ENCODE data around the gene SLC5A8. TPM values are rescaled to one million over a fixed set of nuclear protein-coding genes. Genes with fewer than 3 reads are reported as not detected.

Gene SLC5A8
- total and polyA plus RNA-seq, 2 experiments from 2014 or later = not detected

DNA sequence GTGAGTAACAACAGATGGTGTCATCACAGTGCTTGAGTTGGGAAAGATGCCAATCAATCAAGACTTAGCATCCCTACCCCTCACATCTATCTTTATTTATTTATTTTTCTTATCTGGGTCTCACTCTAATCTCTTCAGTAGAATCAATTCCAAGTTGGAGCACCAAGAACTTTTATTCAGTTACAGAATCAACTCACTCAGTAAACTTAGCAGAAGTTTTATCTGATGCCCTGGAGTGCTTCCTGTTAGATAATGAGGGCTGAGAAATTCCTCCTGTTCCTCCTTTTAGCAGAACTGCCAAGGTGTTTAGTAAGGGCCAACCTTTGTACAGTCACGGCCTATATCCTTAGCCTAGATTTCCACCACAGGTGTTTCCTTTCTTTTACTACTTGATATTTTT, 11.3 kb upstream of the SLC5A8 start:
- no peak overlapping the region for H3K4me2 ChIP-seq
- TF ChIP-seq EZH2 (IDR thresholded peaks at IDR 0.05; ENCODE audit: borderline replicate concordance) (no peak), EZH2phosphoT487 (IDR thresholded peaks at IDR 0.05; ENCODE audit: low read depth, severe bottlenecking, unreplicated experiment) (no peak)
- TF ChIP-seq, protein P1, sequence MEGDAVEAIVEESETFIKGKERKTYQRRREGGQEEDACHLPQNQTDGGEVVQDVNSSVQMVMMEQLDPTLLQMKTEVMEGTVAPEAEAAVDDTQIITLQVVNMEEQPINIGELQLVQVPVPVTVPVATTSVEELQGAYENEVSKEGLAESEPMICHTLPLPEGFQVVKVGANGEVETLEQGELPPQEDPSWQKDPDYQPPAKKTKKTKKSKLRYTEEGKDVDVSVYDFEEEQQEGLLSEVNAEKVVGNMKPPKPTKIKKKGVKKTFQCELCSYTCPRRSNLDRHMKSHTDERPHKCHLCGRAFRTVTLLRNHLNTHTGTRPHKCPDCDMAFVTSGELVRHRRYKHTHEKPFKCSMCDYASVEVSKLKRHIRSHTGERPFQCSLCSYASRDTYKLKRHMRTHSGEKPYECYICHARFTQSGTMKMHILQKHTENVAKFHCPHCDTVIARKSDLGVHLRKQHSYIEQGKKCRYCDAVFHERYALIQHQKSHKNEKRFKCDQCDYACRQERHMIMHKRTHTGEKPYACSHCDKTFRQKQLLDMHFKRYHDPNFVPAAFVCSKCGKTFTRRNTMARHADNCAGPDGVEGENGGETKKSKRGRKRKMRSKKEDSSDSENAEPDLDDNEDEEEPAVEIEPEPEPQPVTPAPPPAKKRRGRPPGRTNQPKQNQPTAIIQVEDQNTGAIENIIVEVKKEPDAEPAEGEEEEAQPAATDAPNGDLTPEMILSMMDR (IDR thresholded peaks at IDR 0.05; ENCODE audit: poor library complexity) = no peak
- no peaks in the 10 kb centered on the region for H3K27me3 ChIP-seq
- no peaks in the 10 kb centered on the region for H4K20me1 ChIP-seq (ENCODE audit: insufficient read depth, poor library complexity, severe bottlenecking)
- DNase-seq (ENCODE audit: low spot score) = no peak
- no peaks in the 10 kb centered on the region for H3K36me3 ChIP-seq (replicated peaks; ENCODE audit: insufficient read depth, low read depth)
- no peak overlapping the region for H3K4me3 ChIP-seq
- no peaks in the 10 kb centered on the region for H3K79me2 ChIP-seq
- no peaks in the 10 kb centered on the region for H3K9me3 ChIP-seq (ENCODE audit: low read depth)
- whole genome bisulfite sequencing (ENCODE audit: low lambda C conversion rate, missing lambda C conversion rate) = 72% methylated on average over 1 of the region's 1 CpG
- no peak overlapping the region for H3K27ac ChIP-seq
- no peak overlapping the region for H2AFZ ChIP-seq
- no peaks in the 10 kb centered on the region for H3K9me2 ChIP-seq (replicated peaks; ENCODE audit: insufficient read depth)
- no peaks in the 10 kb centered on the region for H3K4me1 ChIP-seq (ENCODE audit: insufficient read depth)

DNA sequence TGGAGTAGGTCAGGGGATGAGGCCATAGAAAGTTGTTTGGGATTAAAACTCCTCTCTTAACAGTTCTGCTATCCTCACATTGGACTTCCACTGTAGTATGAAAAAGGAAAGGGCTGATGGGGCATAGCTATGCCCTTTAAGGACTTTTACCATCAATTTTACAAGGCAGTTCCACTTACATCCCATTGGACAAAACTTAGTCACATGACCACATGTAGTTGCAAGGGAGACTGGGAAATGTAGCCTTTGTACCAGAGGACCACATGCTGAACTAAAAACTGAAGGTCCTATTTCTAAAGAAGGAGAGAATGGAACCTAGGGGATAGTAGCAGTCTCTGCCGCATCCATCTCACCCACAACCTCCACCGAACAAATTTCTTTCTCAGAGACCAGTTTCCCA, 6.8 kb upstream of the SLC5A8 start:
- Histone ChIP-seq H4K20me1 (ENCODE audit: insufficient read depth, poor library complexity, severe bottlenecking) (no peaks in the 10 kb centered on the region), H2AFZ (no peak overlapping the region), H3K4me1 (ENCODE audit: insufficient read depth) (no peaks in the 10 kb centered on the region), H3K36me3 (replicated peaks; ENCODE audit: insufficient read depth, low read depth) (no peaks in the 10 kb centered on the region), H3K9me3 (ENCODE audit: low read depth) (no peaks in the 10 kb centered on the region), H3K79me2 (no peaks in the 10 kb centered on the region), H3K27ac (no peak overlapping the region), H3K4me2 (no peak overlapping the region), H3K4me3 (no peak overlapping the region), H3K27me3 (peaks cover 4% of the 10 kb centered on the region), H3K9me2 (replicated peaks; ENCODE audit: insufficient read depth) (no peaks in the 10 kb centered on the region)
- no peak for DNase-seq (ENCODE audit: low spot score)
- TF ChIP-seq EZH2 (IDR thresholded peaks at IDR 0.05; ENCODE audit: borderline replicate concordance) (no peak), EZH2phosphoT487 (IDR thresholded peaks at IDR 0.05; ENCODE audit: low read depth, severe bottlenecking, unreplicated experiment) (no peak)
- TF ChIP-seq, protein P1 (IDR thresholded peaks at IDR 0.05; ENCODE audit: poor library complexity) = no peak
- WGBS (ENCODE audit: low lambda C conversion rate, missing lambda C conversion rate) = 98% methylated on average over 2 of the region's 2 CpGs

DNA sequence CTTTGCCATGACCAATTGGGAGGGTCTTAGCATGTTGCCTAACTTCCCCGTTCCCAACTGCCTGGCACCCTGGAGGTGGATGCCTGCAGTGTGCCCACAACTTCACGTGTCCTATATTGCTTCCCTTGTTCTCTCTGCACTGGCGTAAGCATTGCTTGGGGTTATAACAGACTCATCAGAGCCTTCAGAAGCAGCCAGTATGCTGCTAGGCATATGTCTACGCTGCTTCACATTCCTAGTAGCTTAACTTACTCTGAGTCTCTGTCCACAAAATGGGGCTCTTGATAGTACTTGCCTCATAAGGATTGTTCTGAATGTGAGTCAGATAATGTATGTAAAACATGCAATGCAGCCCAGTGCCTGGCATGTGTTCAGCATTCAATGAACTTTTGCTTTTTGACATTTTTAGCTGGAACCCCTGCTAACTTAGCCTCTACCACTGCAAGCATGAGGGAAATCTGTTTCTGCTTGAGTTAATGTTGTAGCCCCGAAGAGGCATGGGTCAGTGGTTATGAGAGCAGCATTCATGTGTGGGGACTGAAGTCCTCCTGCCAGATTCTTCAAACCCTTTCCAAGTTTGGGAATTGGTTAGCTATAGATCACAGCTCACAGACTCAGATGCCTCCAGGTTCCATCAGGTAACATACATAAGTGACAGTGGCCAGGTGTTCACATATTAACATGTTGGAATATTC, 2.8 kb downstream of the SLC5A8 start:
- Histone ChIP-seq H3K4me1 (ENCODE audit: insufficient read depth) (no peaks in the 10 kb centered on the region), H3K4me2 (no peak overlapping the region), H3K36me3 (replicated peaks; ENCODE audit: insufficient read depth, low read depth) (no peaks in the 10 kb centered on the region), H3K9me3 (ENCODE audit: low read depth) (no peaks in the 10 kb centered on the region), H3K4me3 (no peak overlapping the region), H4K20me1 (ENCODE audit: insufficient read depth, poor library complexity, severe bottlenecking) (no peaks in the 10 kb centered on the region), H3K79me2 (no peaks in the 10 kb centered on the region), H3K27me3 (peaks cover 51% of the 10 kb centered on the region), H3K9me2 (replicated peaks; ENCODE audit: insufficient read depth) (no peaks in the 10 kb centered on the region), H3K27ac (no peak overlapping the region), H2AFZ (no peak overlapping the region)
- no peak for DNase-seq (ENCODE audit: low spot score)
- TF ChIP-seq EZH2phosphoT487 (IDR thresholded peaks at IDR 0.05; ENCODE audit: low read depth, severe bottlenecking, unreplicated experiment) (no peak), EZH2 (IDR thresholded peaks at IDR 0.05; ENCODE audit: borderline replicate concordance) (no peak)
- TF ChIP-seq, protein P1 (IDR thresholded peaks at IDR 0.05; ENCODE audit: poor library complexity) = no peak
- 79% methylated on average over 5 of the region's 5 CpGs for WGBS (ENCODE audit: low lambda C conversion rate, missing lambda C conversion rate)
